Activated CD4-positive, alpha-beta memory T cell treated with anti-CD3 and anti-CD28 coated beads for 36 hours (primary cell): Measurements from ENCODE around the gene TRAPPC2L. TPM values are rescaled to one million over a fixed set of nuclear protein-coding genes. Genes with fewer than 3 reads are reported as not detected.
"Not testable (repeated sequence)": the region's sequence is repeated elsewhere in the genome, so short reads cannot be mapped to it uniquely, and the experiment has no call there.

Experiments used
- CTCF ChIA-PET: fragments of 350-600 bp; sonication (Branson Sonifier 250); formaldehyde crosslinking; loops from one replicate; lab custom pipeline; 2021; ENCODE audit warnings: antibody characterized with exemption, inconsistent platforms; lab: Charles Lee
- POLR2A ChIA-PET: fragments of 350-600 bp; sonication (Branson Sonifier 250); formaldehyde crosslinking; loops from one replicate; lab custom pipeline; 2021; ENCODE audit warnings: antibody characterized with exemption; lab: Charles Lee
- DNase-seq: peaks from one replicate; pipeline ENCODE4 v3.0.0-alpha.2; 2020
- H3K27ac Mint-ChIP-seq: one replicate; pipeline ENCODE4 v1.8.0; 2021; ENCODE audit warnings: mixed read lengths
- H3K27me3 Mint-ChIP-seq: one replicate; pipeline ENCODE4 v1.8.0; 2021; ENCODE audit warnings: mixed read lengths
- H3K36me3 Mint-ChIP-seq: one replicate; pipeline ENCODE4 v1.8.0; 2021; ENCODE audit warnings: mixed read lengths
- H3K4me1 Mint-ChIP-seq: one replicate; pipeline ENCODE4 v1.8.0; 2021; ENCODE audit warnings: low read depth, mixed read lengths
- H3K4me3 Mint-ChIP-seq: one replicate; pipeline ENCODE4 v1.8.0; 2021; ENCODE audit warnings: mild to moderate bottlenecking, mixed read lengths
- H3K9me3 Mint-ChIP-seq: one replicate; pipeline ENCODE4 v1.8.0; 2021; ENCODE audit warnings: mixed read lengths
- intact Hi-C: fragments of 100-400 bp; cut with micrococcal nuclease; formaldehyde crosslinking; loops from one replicate; pipeline ENCODE4 v1.15.1; 2023
- total RNA-seq, 2 experiments: library from RNA; stranded (reverse); gene quantifications; one replicate each; pipeline ENCODE4 v1.2.3, GENCODE V29; 2021

TRAPPC2L gene
- total RNA-seq, 2 experiments from 2014 or later, result 63.6 to 71.5 TPM

DNA sequence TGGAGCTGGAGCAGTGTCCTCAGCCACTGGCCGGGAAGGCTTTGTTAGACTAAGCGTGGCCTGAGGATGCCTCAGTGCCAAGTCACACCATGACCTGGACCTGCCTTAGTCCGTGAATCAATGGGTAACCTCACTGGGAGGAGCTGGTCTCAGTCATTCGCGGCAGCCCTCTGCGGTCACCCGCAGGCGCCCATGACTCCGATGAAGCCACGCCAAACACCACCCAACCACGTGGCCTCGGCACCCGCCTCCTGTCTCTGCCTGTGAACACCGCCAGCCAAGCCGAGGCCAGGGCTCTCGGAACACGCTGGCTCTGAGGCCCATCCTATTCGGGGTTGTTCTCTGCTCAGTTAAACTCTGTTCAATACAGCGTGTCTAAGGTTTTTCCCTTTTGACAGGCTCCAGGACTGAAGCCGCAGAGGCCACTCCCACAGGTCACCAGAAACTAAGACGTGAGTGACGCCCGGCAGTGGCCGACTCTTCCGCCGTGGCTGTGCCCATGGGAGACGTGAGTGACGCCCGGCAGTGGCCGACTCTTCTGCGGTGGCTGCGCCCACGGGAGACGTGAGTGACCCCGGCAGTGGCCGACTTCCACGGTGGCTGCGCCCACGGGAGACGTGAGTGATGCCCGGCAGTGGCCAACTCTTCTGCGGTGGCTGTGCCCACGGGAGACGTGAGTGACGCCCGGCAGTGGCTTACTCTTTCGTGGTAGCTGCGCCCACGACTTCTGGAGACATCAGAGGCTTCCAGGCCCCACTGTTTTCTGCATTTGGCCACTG, 26.4 kb downstream of the TRAPPC2L start:
- no peak for DNase-seq
- ChIA-PET POLR2A (no interaction called here), CTCF (no interaction called here)
- H3K27ac Mint-ChIP-seq, result no peak overlapping the region
- H3K4me3 Mint-ChIP-seq, result no peak overlapping the region
- no peaks in the 10 kb centered on the region for H3K4me1 Mint-ChIP-seq
- no peaks in the 10 kb centered on the region for H3K36me3 Mint-ChIP-seq
- no peaks in the 10 kb centered on the region for H3K27me3 Mint-ChIP-seq
- H3K9me3 Mint-ChIP-seq, result no peaks in the 10 kb centered on the region
- intact Hi-C loops, result no loop called here

DNA sequence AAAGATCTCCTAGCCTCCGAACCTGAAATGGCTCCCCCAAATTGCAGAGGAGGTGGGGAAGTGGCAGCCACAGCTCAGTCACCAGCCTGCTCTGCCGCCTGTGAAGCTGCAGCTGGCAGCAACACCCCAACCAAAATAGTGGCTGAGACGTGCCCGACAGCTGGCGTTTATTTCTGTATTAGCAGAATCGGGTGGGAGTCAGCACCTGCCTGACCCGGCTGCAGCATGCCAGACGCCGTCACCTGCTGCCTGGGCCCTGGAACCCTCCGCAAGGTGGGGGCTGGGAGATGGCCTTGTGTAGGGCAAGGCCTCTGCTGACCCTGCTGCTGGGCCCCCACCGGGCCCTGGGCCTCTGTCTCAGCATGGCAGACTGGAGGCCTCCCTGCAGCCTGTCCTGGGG, 27.0 kb downstream of the TRAPPC2L start:
- POLR2A ChIA-PET, result no interaction called here
- intact Hi-C loops, result no loop called here
- no peak for DNase-seq

DNA sequence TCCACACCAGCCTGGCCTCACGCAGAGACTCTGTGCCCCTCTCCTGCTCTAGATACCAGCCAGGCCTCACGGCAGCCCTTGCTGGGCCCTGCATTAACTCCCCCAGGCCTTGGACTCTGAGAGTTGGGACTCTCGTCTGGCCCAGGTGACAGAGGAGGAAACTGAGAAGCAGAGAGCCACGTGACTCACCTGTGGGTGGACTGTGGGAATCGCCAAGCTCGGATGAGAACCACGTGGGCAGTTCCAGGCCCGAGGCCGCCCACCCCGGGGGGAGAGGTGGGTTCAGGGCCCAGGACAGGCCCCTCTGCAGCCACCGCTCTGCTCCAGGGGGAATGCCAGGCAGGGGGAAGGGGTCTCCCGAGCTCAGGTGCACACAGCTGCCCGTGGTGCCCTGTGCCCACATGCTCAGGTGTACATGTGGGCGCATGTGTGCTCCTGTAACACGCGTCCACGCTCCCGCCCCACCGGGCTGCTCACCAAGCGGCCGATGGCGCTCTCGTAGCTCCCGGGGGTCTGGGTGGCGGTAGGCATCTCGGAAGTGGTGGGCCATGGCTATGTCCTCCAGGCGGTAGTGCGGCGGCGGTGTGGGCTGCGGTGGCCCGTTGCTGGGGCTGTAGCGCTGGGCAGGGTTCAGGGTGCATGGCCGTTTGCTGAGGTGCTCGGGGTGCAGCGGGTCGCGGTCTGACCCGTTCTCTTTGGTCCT, 27.8 kb downstream of the TRAPPC2L start:
- CTCF ChIA-PET, result no interaction called here
- POLR2A ChIA-PET, result no interaction called here
- intact Hi-C loops, result no loop called here
- no peak for DNase-seq
- no peak overlapping the region for H3K4me3 Mint-ChIP-seq
- no peaks in the 10 kb centered on the region for H3K27me3 Mint-ChIP-seq
- H3K4me1 Mint-ChIP-seq, result no peaks in the 10 kb centered on the region
- H3K27ac Mint-ChIP-seq, result no peak overlapping the region
- H3K36me3 Mint-ChIP-seq, result no peaks in the 10 kb centered on the region
- no peaks in the 10 kb centered on the region for H3K9me3 Mint-ChIP-seq

More for the DNA sequence above, 27.0 kb downstream of the TRAPPC2L start:
- Mint-ChIP-seq H3K9me3 (no peaks in the 10 kb centered on the region), H3K4me3 (no peak overlapping the region), H3K4me1 (no peaks in the 10 kb centered on the region), H3K27ac (no peak overlapping the region), H3K27me3 (no peaks in the 10 kb centered on the region), H3K36me3 (no peaks in the 10 kb centered on the region)
- CTCF ChIA-PET, result no interaction called here

DNA sequence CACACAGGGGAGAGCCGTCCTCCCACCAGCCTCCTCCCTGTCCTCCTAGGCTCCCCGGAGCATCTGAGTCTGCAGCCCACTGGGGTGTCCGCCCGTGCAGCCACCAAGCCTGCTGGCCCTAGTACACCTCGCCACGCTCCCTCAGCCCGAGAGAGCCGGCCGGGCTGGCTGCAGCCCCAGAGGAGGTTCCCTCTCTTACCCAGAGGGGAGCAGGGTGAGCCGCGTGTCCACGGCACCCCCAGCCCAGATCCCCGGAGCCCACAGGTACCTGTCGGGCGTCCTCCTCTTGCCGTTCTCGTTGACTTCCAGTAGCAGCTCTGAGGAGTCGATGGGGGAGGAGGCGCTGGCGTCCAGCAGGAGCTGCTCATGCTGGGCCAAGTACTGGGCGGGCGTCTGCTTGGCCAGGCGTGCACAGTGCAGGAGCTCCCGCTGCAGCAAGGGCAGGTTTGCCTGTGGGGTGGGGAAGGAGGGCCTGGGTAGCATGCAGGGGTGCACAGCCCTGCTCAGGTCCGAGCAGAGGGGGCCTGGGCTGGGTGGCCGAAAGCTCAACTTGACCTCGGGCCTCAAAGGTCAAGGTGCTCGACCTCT, 28.9 kb downstream of the TRAPPC2L start:
- ChIA-PET POLR2A (no interaction called here), CTCF (no interaction called here)
- H3K27ac Mint-ChIP-seq, result no peak overlapping the region
- intact Hi-C loops, result no loop called here
- H3K4me3 Mint-ChIP-seq, result no peak overlapping the region
- H3K36me3 Mint-ChIP-seq, result no peaks in the 10 kb centered on the region
- H3K4me1 Mint-ChIP-seq, result no peaks in the 10 kb centered on the region
- no peak for DNase-seq
- H3K9me3 Mint-ChIP-seq, result no peaks in the 10 kb centered on the region
- no peaks in the 10 kb centered on the region for H3K27me3 Mint-ChIP-seq

DNA sequence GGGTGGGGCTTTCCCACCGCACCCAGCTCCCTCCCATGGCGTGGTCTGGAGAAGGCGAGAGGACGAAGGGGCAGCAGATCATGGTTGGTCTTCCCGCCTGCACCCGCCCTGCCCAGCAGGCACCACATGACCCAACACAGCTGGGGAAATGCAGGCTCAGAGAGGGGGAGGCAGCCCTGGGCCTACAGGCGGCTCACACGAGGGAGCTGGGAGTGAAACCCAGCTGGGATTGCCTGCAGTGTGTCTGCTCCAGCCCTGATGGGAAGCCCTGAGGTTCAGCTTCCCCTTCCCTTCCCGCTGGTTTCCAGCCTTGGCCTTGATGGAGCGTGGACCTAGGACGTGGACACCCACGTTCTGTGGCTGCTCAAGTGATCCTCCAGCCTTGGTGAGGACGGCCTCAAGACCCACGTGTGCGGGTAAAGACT, 29.5 kb downstream of the TRAPPC2L start:
- ChIA-PET CTCF (no interaction called here), POLR2A (no interaction called here)
- Mint-ChIP-seq H3K4me1 (no peaks in the 10 kb centered on the region), H3K27me3 (no peaks in the 10 kb centered on the region), H3K9me3 (no peaks in the 10 kb centered on the region), H3K4me3 (no peak overlapping the region), H3K36me3 (no peaks in the 10 kb centered on the region), H3K27ac (no peak overlapping the region)
- no peak for DNase-seq
- intact Hi-C loops, result no loop called here

DNA sequence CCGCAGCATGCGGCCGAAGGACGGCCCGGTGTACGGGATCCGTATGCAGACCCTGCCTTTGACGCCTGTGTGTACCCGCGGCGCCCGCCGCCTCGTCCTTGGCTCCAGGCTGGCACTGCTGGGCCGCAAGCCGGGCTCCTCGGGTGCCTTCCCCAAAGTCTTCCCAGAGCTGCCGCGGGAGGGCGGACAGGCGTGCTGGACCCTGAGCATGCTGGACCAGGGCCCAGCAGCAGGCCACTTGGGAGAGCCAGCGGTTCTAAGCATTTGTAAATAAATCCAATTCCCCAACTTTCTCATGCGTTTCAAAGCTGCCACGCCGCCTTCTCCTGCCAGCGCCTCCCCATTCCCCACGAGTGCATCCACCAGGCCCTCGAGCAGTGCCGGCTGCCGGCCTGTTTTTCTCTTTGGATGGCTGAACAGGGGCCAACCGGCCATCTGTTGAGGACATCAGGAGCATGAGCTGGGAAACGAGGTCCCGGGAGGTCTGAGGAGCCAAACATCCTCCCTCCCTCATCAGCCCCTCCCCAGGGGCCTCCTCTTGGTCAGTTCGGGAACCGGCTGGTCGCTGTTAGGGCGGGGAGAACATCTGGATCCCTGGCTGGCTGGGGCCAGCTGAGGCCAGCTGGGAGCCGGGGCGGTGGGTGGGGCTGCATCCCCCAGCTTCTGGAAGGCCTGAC, 30.1 kb downstream of the TRAPPC2L start:
- POLR2A ChIA-PET, result no interaction called here
- no peak for DNase-seq
- intact Hi-C loops, result no loop called here
- H3K36me3 Mint-ChIP-seq, result no peaks in the 10 kb centered on the region
- H3K27me3 Mint-ChIP-seq, result no peaks in the 10 kb centered on the region
- no peak overlapping the region for H3K4me3 Mint-ChIP-seq
- CTCF ChIA-PET, result interaction anchor here (0.6 kb wide), 1 partner anchor 173 kb away, joined by 3 read pairs; no protein-coding TSS in a partner anchor
- no peak overlapping the region for H3K27ac Mint-ChIP-seq
- H3K4me1 Mint-ChIP-seq, result no peaks in the 10 kb centered on the region
- H3K9me3 Mint-ChIP-seq, result no peaks in the 10 kb centered on the region

DNA sequence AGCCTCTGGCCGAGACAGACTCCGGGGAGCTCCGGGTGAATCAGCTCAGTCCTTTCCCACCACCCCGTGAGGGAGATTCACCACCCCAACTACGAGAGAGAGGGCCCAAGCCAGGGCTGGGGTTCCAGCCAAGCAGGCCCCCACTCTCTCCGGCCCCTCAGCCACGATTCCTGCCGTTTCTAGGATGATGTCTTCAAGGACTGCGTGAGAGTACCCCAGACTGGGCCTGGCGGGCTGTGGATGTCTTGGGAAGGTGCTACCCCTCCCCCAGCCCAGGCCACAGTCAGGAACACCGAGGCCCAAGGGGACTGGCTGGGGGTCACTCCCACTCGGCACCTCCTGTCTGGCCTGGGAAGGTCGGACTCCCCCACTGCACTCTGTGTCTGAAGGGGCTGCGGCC, 31.1 kb downstream of the TRAPPC2L start:
- no peaks in the 10 kb centered on the region for H3K4me1 Mint-ChIP-seq
- no peaks in the 10 kb centered on the region for H3K27me3 Mint-ChIP-seq
- H3K4me3 Mint-ChIP-seq, result no peak overlapping the region
- POLR2A ChIA-PET, result no interaction called here
- H3K36me3 Mint-ChIP-seq, result no peaks in the 10 kb centered on the region
- DNase-seq, result no peak
- H3K9me3 Mint-ChIP-seq, result no peaks in the 10 kb centered on the region
- intact Hi-C loops, result no loop called here
- CTCF ChIA-PET, result no interaction called here
- no peak overlapping the region for H3K27ac Mint-ChIP-seq

DNA sequence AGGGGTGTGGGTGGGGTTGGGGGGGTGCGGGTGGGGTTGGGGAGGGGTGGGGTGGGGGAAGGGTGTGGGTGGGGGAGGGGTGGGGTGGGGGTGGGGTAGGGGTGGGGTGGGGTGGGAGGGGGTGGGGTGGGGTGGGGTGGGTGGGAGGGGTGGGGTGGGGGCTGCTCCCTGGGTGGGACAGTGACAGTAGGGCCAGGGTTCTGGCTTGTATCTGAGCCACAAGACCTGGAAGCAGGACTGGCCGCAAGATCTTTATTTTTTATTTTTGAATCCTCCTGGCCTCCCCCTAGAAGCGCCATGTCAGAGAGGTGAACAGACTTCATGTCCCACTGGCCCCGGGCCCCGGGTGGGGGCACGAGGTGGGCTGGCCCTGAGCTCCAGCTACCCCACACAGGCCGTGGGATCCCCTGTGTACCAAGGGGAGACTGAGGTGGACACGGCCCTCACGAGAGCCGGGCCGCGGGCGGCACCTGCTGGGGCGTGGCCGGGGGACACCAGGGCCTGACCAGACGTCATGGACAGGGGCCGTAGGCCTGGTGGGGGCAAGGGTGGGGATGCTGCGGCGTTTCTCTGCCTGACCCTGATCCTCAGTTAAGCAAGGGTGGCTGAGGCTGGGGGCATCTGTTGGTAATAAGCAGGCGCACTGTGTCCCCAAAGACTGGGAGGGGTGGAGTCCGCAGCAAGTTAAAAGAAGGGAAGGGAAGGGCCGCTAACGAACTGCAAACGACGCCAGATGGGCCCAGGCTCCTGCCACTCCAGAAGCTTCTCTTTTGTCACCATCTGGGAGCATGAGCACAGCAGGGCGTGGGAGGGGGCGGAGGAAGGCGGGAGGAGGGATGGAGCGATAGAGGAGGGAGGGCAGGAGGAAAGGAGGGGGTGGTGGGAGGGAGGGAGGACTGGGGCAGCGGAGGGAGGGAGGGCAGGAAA, 31.8 kb downstream of the TRAPPC2L start:
- ChIA-PET CTCF (no interaction called here), POLR2A (no interaction called here)
- H3K4me1 Mint-ChIP-seq, result no peaks in the 10 kb centered on the region
- no peaks in the 10 kb centered on the region for H3K9me3 Mint-ChIP-seq
- no peak for DNase-seq
- H3K36me3 Mint-ChIP-seq, result no peaks in the 10 kb centered on the region
- H3K27me3 Mint-ChIP-seq, result no peaks in the 10 kb centered on the region
- H3K4me3 Mint-ChIP-seq, result no peak overlapping the region
- no peak overlapping the region for H3K27ac Mint-ChIP-seq
- intact Hi-C loops, result no loop called here

DNA sequence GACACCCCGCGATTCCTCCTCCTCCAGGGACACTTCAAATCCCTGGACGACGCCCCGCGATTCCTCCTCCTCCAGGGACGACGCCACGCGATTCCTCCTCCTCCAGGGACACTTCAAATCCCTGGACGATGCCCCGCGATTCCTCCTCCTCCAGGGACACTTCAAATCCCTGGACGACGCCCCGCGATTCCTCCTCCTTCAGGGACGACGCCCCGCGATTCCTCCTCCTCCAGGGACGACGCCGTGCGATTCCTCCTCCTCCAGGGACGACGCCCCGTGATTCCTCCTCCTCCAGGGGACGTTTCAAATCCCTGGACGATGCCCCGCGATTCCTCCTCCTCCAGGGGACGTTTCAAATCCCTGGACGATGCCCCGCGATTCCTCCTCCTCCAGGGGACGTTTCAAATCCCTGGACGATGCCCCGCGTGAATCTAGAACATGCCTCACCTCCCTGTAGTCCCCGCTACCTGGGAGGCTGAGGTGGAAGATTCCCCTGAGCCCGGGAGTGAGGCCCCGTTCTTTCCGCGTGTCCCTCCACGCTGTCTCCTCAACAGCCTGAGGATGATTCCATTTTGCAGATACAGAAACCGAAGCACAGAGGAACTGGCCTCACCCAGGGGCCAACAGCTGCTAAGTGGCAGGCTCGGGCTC, 32.9 kb downstream of the TRAPPC2L start:
- POLR2A ChIA-PET, CTCF ChIA-PET, intact Hi-C loops, DNase-seq, H3K27ac Mint-ChIP-seq, H3K9me3 Mint-ChIP-seq, H3K4me3 Mint-ChIP-seq, H3K36me3 Mint-ChIP-seq, H3K27me3 Mint-ChIP-seq, H3K4me1 Mint-ChIP-seq: not testable (repeated sequence)

DNA sequence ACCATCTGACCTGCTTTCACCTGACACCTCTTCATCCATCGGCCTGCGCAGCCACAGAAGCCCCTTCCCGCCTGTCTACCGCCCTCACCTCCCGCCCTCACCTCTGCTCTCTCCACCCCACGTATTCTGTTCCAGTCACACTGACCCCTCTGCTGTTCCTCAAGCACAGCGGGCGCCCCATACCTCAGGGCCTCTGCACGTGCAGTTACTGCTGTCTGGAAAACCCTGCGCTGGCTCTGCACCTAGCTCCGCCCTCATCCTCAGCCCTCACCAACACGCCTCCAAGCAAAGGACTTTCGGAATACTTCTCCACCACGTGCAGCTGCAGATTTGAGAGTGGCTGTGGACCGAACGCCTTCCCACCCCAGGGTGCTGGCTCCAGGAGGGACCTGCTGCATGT, 34.2 kb downstream of the TRAPPC2L start:
- Mint-ChIP-seq H3K4me3 (no peak overlapping the region), H3K36me3 (no peaks in the 10 kb centered on the region), H3K27ac (no peak overlapping the region), H3K9me3 (no peaks in the 10 kb centered on the region), H3K4me1 (no peaks in the 10 kb centered on the region), H3K27me3 (no peaks in the 10 kb centered on the region)
- ChIA-PET CTCF (no interaction called here), POLR2A (no interaction called here)
- no peak for DNase-seq
- intact Hi-C loops, result no loop called here

DNA sequence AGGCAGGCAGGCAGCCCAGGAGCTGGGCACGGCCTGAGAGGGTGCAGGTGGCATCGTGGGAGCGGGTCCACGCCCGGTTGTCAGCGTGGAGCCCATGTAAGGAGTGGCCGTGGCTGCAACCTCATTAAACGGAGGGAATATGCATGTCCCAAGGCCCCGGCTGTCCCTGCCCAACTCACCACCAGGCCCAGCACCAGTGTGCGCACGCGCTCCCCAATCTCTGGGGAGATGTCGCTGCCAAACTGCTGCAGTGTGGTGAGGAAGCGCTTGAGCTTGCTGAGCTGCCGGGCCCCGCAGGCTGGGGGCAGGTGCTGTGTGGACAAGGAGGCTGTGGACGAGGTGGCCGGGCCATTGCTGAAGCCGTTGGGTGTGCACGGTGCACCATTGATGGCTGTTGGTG, 35.1 kb downstream of the TRAPPC2L start:
- ChIA-PET POLR2A (no interaction called here), CTCF (no interaction called here)
- H3K27me3 Mint-ChIP-seq, result no peaks in the 10 kb centered on the region
- no peak overlapping the region for H3K27ac Mint-ChIP-seq
- no peaks in the 10 kb centered on the region for H3K9me3 Mint-ChIP-seq
- intact Hi-C loops, result no loop called here
- no peak overlapping the region for H3K4me3 Mint-ChIP-seq
- no peaks in the 10 kb centered on the region for H3K4me1 Mint-ChIP-seq
- DNase-seq, result no peak
- no peaks in the 10 kb centered on the region for H3K36me3 Mint-ChIP-seq
